ENCODE data around the gene TTC39B.

- TF ChIP-seq, protein P1, sequence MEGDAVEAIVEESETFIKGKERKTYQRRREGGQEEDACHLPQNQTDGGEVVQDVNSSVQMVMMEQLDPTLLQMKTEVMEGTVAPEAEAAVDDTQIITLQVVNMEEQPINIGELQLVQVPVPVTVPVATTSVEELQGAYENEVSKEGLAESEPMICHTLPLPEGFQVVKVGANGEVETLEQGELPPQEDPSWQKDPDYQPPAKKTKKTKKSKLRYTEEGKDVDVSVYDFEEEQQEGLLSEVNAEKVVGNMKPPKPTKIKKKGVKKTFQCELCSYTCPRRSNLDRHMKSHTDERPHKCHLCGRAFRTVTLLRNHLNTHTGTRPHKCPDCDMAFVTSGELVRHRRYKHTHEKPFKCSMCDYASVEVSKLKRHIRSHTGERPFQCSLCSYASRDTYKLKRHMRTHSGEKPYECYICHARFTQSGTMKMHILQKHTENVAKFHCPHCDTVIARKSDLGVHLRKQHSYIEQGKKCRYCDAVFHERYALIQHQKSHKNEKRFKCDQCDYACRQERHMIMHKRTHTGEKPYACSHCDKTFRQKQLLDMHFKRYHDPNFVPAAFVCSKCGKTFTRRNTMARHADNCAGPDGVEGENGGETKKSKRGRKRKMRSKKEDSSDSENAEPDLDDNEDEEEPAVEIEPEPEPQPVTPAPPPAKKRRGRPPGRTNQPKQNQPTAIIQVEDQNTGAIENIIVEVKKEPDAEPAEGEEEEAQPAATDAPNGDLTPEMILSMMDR (IDR thresholded peaks at IDR 0.05; ENCODE audit: extremely low read depth in 1 of 2, insufficient read depth in 1 of 2, low read depth in 1 of 2, low read length in 2 of 2) = no peak
- TF ChIP-seq POLR2A (IDR thresholded peaks at IDR 0.05; ENCODE audit: low read depth, low read length) (no peak), JUN (IDR thresholded peaks at IDR 0.05; ENCODE audit: borderline replicate concordance, insufficient read depth, insufficient read length, low read depth) (no peak), MYC (IDR thresholded peaks at IDR 0.05; ENCODE audit: low read depth, low read length) (no peak), POLR2AphosphoS5 (IDR thresholded peaks at IDR 0.05; ENCODE audit: insufficient read depth, low read depth, low read length) (no peak), EZH2 (IDR thresholded peaks at IDR 0.05; ENCODE audit: borderline replicate concordance, low read depth, low read length, severe bottlenecking) (no peak), MAX (IDR thresholded peaks at IDR 0.05; ENCODE audit: insufficient read depth, insufficient read length) (no peak)
Observed at GRCh38 chr9:15140051-15140450, 167.0 kb downstream of the TTC39B start.

All from endothelial cell of umbilical vein (primary cell).